K562 (cell line): ENCODE measurements around the gene CEP43. TPM values are rescaled to one million over a fixed set of nuclear protein-coding genes. Genes with fewer than 3 reads are reported as not detected.

Experiments
- CBX3 ChIP-seq, 2 experiments: IDR thresholded peaks; 1 replicate in 1 of 2; 2 replicates in 1 of 2; pipeline ENCODE4 v1.6.1; 2012; ENCODE audit warnings: inconsistent platforms in 2 of 2, low read length in 2 of 2, borderline replicate concordance in 1 of 2, control low read depth in 1 of 2
- KDM2B ChIP-seq: fragments of 250-450 bp; sonication (Bioruptor Pico); IDR thresholded peaks from 2 replicates; pipeline ENCODE4 v1.8.0; 2021; ENCODE audit warnings: mild to moderate bottlenecking, moderate library complexity
- KDM5B ChIP-seq: fragments of 200-600 bp; sonication (generic); IDR thresholded peaks from 2 replicates; pipeline ENCODE4 v1.6.1; 2012; ENCODE audit warnings: low read depth, mild to moderate bottlenecking, moderate library complexity, low read length, control low read depth, inconsistent platforms; ENCODE audit not compliant: insufficient replicate concordance
- POLR2B ChIP-seq: fragments of 450-650 bp; IDR thresholded peaks from 2 replicates; pipeline ENCODE4 v1.6.1; 2018; ENCODE audit warnings: low read depth; ENCODE audit not compliant: partially characterized antibody
- PTTG1 ChIP-seq: fragments of 450-650 bp; IDR thresholded peaks from 2 replicates; pipeline ENCODE4 v1.6.1; 2016; ENCODE audit warnings: low read depth, mild to moderate bottlenecking, missing genetic modification characterization, missing compliant biosample characterization
- RBM17 ChIP-seq: fragments of 200-400 bp; formaldehyde crosslinking; IDR thresholded peaks from 2 replicates; pipeline ENCODE4 v1.6.1; 2017; ENCODE audit warnings: low read depth, mild to moderate bottlenecking, low read length, borderline replicate concordance
- TBP ChIP-seq: optimal IDR thresholded peaks from 2 replicates; pipeline ENCODE3; 2011; ENCODE audit warnings: low read depth, low read length, improper control_type of control experiment
- ZBTB8A ChIP-seq: fragments of 450-650 bp; IDR thresholded peaks from 2 replicates; pipeline ENCODE4 v1.6.1; 2018; ENCODE audit warnings: mild to moderate bottlenecking, moderate library complexity; ENCODE audit not compliant: partially characterized antibody
- ZNF431 ChIP-seq: sonication (generic); formaldehyde crosslinking; IDR thresholded peaks from 2 replicates; pipeline ENCODE4 v1.8.0; 2022; ENCODE audit warnings: mild to moderate bottlenecking, missing genetic modification reagents
- polyA plus RNA-seq, 8 experiments: library from polyadenylated mRNA; depleted of rRNA in 4 of 8; stranded (reverse) in 5 of 8; unstranded in 3 of 8; fragments of >200 nt; fragmentation: Nextera tagmentation in 2 of 8; fragmentation: Illumina TruSeq in 1 of 8; extraction: Ambion mirVana in 2 of 8; extraction: Trizol in 1 of 8; gene quantifications; 2 replicates each; pipeline versions ENCODE4 v1.2.1 to v1.2.3, GENCODE V29; 2011 to 2014; ENCODE audit warnings: inconsistent platforms in 1 of 8, missing spikeins in 1 of 8
- total RNA-seq, 7 experiments: library from RNA; depleted of rRNA in 6 of 7; stranded (reverse); fragments of >200 nt in 6 of 7; fragmentation: Illumina TruSeq in 2 of 7; extraction: Trizol in 2 of 7; gene quantifications; 2 replicates each; pipeline versions ENCODE4 v1.2.1 to v1.2.3, GENCODE V29; 2011 to 2021; ENCODE audit warnings: low replicate concordance in 1 of 7
- TF ChIP-seq, protein P1 (sequence below), 2 experiments: fragments of 200-800 bp in 1 of 2; sonication (Bioruptor generic) in 1 of 2; sonication (generic) in 1 of 2; formaldehyde crosslinking in 1 of 2; IDR thresholded peaks in 1 of 2; conservative IDR thresholded peaks in 1 of 2; 2 replicates each; pipeline versions ENCODE4 v1.5.0 to v1.6.1; 2016 to 2020; ENCODE audit warnings: missing compliant biosample characterization in 1 of 2, missing genetic modification characterization in 1 of 2, missing genetic modification reagents in 1 of 2
- TF ChIP-seq, protein P2 (sequence below): fragments of 250-450 bp; sonication (Bioruptor Pico); IDR thresholded peaks from 2 replicates; pipeline ENCODE4 v1.4.0; 2020; ENCODE audit warnings: mild to moderate bottlenecking
- TF ChIP-seq, protein P3 (sequence below): sonication (generic); formaldehyde crosslinking; IDR thresholded peaks from 2 replicates; pipeline ENCODE4 v1.8.0; 2022; ENCODE audit warnings: missing genetic modification reagents, mild to moderate bottlenecking, borderline replicate concordance
- TF ChIP-seq, protein P4 (sequence below): fragments of 450-650 bp; IDR thresholded peaks from 2 replicates; pipeline ENCODE4 v1.6.1; 2016; ENCODE audit warnings: borderline replicate concordance
- TF ChIP-seq, protein P5 (sequence below): fragments of 250-450 bp; sonication (Bioruptor Pico); IDR thresholded peaks from 2 replicates; pipeline ENCODE4 v1.8.0; 2021; ENCODE audit warnings: moderate library complexity, mild to moderate bottlenecking, inconsistent platforms
- TF ChIP-seq, protein P6 (sequence below): fragments of 450-650 bp; IDR thresholded peaks from 2 replicates; pipeline ENCODE4 v1.6.1; 2018; ENCODE audit warnings: mild to moderate bottlenecking, low read depth; ENCODE audit not compliant: partially characterized antibody

The CEP43 gene
- total and polyA plus RNA-seq, 9 of the 15 experiments (the other 6 are each of a cell fraction or from before 2014, with no cell fraction given) = 15.2 to 55.7 (median 47.4) TPM

DNA sequence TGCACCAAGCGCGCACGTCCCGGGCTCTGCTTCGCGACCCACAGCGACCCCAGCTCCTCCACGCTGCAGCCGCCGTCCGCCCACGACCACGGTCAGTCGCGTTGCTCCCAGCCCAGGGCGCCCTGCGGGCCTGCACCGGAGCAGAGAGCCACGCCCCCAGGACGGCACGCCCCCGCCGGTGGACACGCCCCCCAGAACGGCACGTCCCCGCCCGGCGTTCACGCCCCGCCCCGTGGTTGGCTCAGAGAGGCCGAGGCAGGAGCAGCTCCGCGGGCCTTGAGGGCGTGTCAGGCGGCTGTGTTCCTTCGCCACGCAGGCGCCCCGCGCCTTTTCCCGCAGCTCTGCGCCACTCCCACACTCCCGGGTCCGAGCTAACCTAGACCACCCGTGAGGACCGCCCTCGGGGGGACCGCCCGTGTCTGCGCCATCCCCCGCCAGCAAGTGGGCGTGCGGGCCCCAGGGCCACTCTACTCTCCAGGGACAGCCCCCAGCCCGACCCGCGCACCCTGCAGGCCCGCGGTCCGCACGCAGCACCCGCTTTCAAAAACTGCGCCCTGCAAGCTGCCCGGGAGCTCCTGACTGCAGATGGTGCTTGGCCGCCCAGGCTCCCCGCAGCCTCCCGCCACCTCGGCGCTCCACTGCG is 42.6 kb upstream of the CEP43 start, which contains the start of gene RNASET2 (continued):
- TF ChIP-seq RBM17 (no peak), KDM2B (peak; percentile 60; the same call in 1 of the 2 replicates), KDM5B (peak; percentile 74), POLR2B (peak; percentile 51), ZBTB8A (no peak), PTTG1 (no peak), TBP (peak; percentile 50), CBX3 (IDR thresholded peaks at IDR 0.05; ENCODE audit: borderline replicate concordance in 1 of 2, low read length in 2 of 2) (peak in 1 of 2 experiments; percentile 77; a peak in 1 of 3 replicates), ZNF431 (peak; percentile 58)
- TF ChIP-seq, protein P1, sequence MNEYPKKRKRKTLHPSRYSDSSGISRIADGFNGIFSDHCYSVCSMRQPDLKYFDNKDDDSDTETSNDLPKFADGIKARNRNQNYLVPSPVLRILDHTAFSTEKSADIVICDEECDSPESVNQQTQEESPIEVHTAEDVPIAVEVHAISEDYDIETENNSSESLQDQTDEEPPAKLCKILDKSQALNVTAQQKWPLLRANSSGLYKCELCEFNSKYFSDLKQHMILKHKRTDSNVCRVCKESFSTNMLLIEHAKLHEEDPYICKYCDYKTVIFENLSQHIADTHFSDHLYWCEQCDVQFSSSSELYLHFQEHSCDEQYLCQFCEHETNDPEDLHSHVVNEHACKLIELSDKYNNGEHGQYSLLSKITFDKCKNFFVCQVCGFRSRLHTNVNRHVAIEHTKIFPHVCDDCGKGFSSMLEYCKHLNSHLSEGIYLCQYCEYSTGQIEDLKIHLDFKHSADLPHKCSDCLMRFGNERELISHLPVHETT (CRISPR knock-in tag; conservative IDR thresholded peaks at IDR 0.05 in 1 of 2, IDR thresholded peaks at IDR 0.05 in 1 of 2) = peak in 1 of 2 experiments; percentile 68; a peak in 1 of 4 replicates
- TF ChIP-seq, protein P2, sequence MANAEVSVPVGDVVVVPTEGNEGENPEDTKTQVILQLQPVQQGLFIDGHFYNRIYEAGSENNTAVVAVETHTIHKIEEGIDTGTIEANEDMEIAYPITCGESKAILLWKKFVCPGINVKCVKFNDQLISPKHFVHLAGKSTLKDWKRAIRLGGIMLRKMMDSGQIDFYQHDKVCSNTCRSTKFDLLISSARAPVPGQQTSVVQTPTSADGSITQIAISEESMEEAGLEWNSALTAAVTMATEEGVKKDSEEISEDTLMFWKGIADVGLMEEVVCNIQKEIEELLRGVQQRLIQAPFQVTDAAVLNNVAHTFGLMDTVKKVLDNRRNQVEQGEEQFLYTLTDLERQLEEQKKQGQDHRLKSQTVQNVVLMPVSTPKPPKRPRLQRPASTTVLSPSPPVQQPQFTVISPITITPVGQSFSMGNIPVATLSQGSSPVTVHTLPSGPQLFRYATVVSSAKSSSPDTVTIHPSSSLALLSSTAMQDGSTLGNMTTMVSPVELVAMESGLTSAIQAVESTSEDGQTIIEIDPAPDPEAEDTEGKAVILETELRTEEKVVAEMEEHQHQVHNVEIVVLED (CRISPR knock-in tag) = peak; percentile 44; the same call in 1 of the 2 replicates
- TF ChIP-seq, protein P3, sequence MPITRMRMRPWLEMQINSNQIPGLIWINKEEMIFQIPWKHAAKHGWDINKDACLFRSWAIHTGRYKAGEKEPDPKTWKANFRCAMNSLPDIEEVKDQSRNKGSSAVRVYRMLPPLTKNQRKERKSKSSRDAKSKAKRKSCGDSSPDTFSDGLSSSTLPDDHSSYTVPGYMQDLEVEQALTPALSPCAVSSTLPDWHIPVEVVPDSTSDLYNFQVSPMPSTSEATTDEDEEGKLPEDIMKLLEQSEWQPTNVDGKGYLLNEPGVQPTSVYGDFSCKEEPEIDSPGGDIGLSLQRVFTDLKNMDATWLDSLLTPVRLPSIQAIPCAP (CRISPR knock-in tag) = no peak
- TF ChIP-seq, protein P4, sequence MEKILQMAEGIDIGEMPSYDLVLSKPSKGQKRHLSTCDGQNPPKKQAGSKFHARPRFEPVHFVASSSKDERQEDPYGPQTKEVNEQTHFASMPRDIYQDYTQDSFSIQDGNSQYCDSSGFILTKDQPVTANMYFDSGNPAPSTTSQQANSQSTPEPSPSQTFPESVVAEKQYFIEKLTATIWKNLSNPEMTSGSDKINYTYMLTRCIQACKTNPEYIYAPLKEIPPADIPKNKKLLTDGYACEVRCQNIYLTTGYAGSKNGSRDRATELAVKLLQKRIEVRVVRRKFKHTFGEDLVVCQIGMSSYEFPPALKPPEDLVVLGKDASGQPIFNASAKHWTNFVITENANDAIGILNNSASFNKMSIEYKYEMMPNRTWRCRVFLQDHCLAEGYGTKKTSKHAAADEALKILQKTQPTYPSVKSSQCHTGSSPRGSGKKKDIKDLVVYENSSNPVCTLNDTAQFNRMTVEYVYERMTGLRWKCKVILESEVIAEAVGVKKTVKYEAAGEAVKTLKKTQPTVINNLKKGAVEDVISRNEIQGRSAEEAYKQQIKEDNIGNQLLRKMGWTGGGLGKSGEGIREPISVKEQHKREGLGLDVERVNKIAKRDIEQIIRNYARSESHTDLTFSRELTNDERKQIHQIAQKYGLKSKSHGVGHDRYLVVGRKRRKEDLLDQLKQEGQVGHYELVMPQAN = 0 out of 2 replicates have a peak, but pooled peaks have one; percentile 9
- TF ChIP-seq, protein P5, sequence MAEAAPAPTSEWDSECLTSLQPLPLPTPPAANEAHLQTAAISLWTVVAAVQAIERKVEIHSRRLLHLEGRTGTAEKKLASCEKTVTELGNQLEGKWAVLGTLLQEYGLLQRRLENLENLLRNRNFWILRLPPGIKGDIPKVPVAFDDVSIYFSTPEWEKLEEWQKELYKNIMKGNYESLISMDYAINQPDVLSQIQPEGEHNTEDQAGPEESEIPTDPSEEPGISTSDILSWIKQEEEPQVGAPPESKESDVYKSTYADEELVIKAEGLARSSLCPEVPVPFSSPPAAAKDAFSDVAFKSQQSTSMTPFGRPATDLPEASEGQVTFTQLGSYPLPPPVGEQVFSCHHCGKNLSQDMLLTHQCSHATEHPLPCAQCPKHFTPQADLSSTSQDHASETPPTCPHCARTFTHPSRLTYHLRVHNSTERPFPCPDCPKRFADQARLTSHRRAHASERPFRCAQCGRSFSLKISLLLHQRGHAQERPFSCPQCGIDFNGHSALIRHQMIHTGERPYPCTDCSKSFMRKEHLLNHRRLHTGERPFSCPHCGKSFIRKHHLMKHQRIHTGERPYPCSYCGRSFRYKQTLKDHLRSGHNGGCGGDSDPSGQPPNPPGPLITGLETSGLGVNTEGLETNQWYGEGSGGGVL (CRISPR knock-in tag) = no peak
- TF ChIP-seq, protein P6, sequence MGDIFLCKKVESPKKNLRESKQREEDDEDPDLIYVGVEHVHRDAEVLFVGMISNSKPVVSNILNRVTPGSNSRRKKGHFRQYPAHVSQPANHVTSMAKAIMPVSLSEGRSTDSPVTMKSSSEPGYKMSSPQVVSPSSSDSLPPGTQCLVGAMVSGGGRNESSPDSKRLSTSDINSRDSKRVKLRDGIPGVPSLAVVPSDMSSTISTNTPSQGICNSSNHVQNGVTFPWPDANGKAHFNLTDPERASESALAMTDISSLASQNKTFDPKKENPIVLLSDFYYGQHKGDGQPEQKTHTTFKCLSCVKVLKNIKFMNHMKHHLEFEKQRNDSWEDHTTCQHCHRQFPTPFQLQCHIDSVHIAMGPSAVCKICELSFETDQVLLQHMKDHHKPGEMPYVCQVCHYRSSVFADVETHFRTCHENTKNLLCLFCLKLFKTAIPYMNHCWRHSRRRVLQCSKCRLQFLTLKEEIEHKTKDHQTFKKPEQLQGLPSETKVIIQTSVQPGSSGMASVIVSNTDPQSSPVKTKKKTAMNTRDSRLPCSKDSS = no peak
